HL-60 (cell line): Measurements from ENCODE around the gene DISP2.

ENCODE experiments used
- DNase-seq, 2 experiments: peaks; one replicate each; pipeline ENCODE4 v3.0.0-alpha.2; 2010 to 2020; ENCODE audit warnings: low read depth in 1 of 2, low spot score in 1 of 2
- H3K27ac ChIP-seq: fragments of 250-450 bp; sonication (Bioruptor Pico); replicated peaks from 2 replicates; pipeline ENCODE4 v1.5.1; 2020; ENCODE audit warnings: mild to moderate bottlenecking, moderate library complexity
- H3K27me3 ChIP-seq: fragments of 250-450 bp; sonication (Bioruptor Pico); 2 replicates; pipeline ENCODE4 v1.5.1; 2021; ENCODE audit warnings: mild to moderate bottlenecking, moderate library complexity; ENCODE audit not compliant: insufficient read depth, poor library complexity, severe bottlenecking
- H3K4me3 ChIP-seq: replicated peaks from 2 replicates; pipeline ENCODE4 v1.5.1; 2011; ENCODE audit warnings: mild to moderate bottlenecking, control low read depth, low read length; ENCODE audit not compliant: insufficient read depth
- CTCF ChIP-seq: IDR thresholded peaks from one replicate; pipeline ENCODE4 v1.5.1; 2011; ENCODE audit warnings: low read length, control low read depth, inconsistent platforms; ENCODE audit not compliant: insufficient read depth
- GABPA ChIP-seq: IDR thresholded peaks from 2 replicates; pipeline ENCODE4 v1.6.1; 2012; ENCODE audit warnings: low read depth
- POLR2AphosphoS5 ChIP-seq: IDR thresholded peaks from 2 replicates; pipeline ENCODE4 v1.6.1; 2012; ENCODE audit warnings: low read depth
- REST ChIP-seq: IDR thresholded peaks from 2 replicates; pipeline ENCODE4 v1.6.1; 2012; ENCODE audit warnings: low read depth; ENCODE audit not compliant: insufficient replicate concordance
- SPI1 ChIP-seq: IDR thresholded peaks from 2 replicates; pipeline ENCODE4 v1.6.1; 2012; ENCODE audit warnings: low read depth, mild to moderate bottlenecking, borderline replicate concordance

Gene DISP2

GRCh38 chr15:40418126-40418525 lies 60.1 kb downstream of the DISP2 start:
- TF ChIP-seq CTCF (no peak), REST (no peak), GABPA (no peak), POLR2AphosphoS5 (no peak), SPI1 (no peak)
- DNase-seq, result no peak
- Histone ChIP-seq H3K27ac (no peak overlapping the region), H3K4me3 (no peak overlapping the region), H3K27me3 (no peaks in the 10 kb centered on the region)

- H3K27me3 ChIP-seq, result no peaks in the 10 kb centered on the region
- H3K4me3 ChIP-seq, result no peak overlapping the region
- DNase-seq, result no peak
- TF ChIP-seq SPI1 (no peak), GABPA (no peak), POLR2AphosphoS5 (no peak), REST (no peak), CTCF (no peak)
- H3K27ac ChIP-seq, result no peak overlapping the region
Observed at GRCh38 chr15:40420071-40420713, 62.2 kb downstream of the DISP2 start.

GRCh38 chr15:40420793-40421192 lies 62.8 kb downstream of the DISP2 start:
- Histone ChIP-seq H3K27ac (no peak overlapping the region), H3K4me3 (no peak overlapping the region), H3K27me3 (no peaks in the 10 kb centered on the region)
- TF ChIP-seq GABPA, result no peak
- TF ChIP-seq REST, result no peak
- TF ChIP-seq POLR2AphosphoS5, result no peak
- TF ChIP-seq CTCF, result no peak
- no peak for TF ChIP-seq SPI1
- no peak for DNase-seq
